NOMO-1 treated with DMSO at 0.1 percent for 48 hours (cell line): ENCODE results near the gene LIPT2.

Experiments
- DNase-seq: peaks from one replicate; lab custom pipeline; 2025; ENCODE audit not compliant: unreplicated experiment; lab: John Stamatoyannopoulos, UW

LIPT2 gene

GRCh38 chr11:74466916-74467885, 26.3 kb downstream of the LIPT2 start, which contains the start of gene KCNE3:
KCNE3 (minus strand) TSS chr11:74467549; CDS start chr11:74457563, 9,986 bp downstream.
- peak; percentile 26 for DNase-seq

- no peak for DNase-seq
These were observed 28.2 kb downstream of the LIPT2 start for GRCh38 chr11:74465291-74465708.

- DNase-seq = no peak
These were observed 28.8 kb downstream of the LIPT2 start for GRCh38 chr11:74464746-74465145.

- no peak for DNase-seq
These were observed 30.3 kb downstream of the LIPT2 start for GRCh38 chr11:74463216-74463615.

- DNase-seq = peak; percentile 55
These were observed 30.9 kb downstream of the LIPT2 start for GRCh38 chr11:74462631-74463030.

GRCh38 chr11:74462009-74462408, 31.5 kb downstream of the LIPT2 start:
- peak; percentile 92 for DNase-seq

GRCh38 chr11:74460481-74461154, 32.9 kb downstream of the LIPT2 start:
- DNase-seq = peak; percentile 88

- no peak for DNase-seq
These were observed 33.5 kb downstream of the LIPT2 start for GRCh38 chr11:74460065-74460464.

- no peak for DNase-seq
These were observed 33.9 kb downstream of the LIPT2 start for GRCh38 chr11:74459584-74459983.

- DNase-seq = no peak
These were observed 36.2 kb downstream of the LIPT2 start for GRCh38 chr11:74457356-74457755.

- peak; percentile 63 for DNase-seq
These were observed 40.0 kb downstream of the LIPT2 start for GRCh38 chr11:74453373-74453975.

- no peak for DNase-seq
These were observed 41.2 kb downstream of the LIPT2 start for GRCh38 chr11:74452366-74452765.

- no peak for DNase-seq
These were observed 43.2 kb downstream of the LIPT2 start for GRCh38 chr11:74450318-74450717.

- peak; percentile 88 for DNase-seq
These were observed 44.1 kb downstream of the LIPT2 start for GRCh38 chr11:74449369-74449931.

- DNase-seq = no peak
These were observed 45.8 kb downstream of the LIPT2 start for GRCh38 chr11:74447720-74448119.

- DNase-seq = no peak
These were observed 47.0 kb downstream of the LIPT2 start for GRCh38 chr11:74446532-74446938.

GRCh38 chr11:74444173-74444826, 49.2 kb downstream of the LIPT2 start:
- DNase-seq = no peak

GRCh38 chr11:74443071-74443864, 50.3 kb downstream of the LIPT2 start:
- no peak for DNase-seq

GRCh38 chr11:74442636-74443035, 50.9 kb downstream of the LIPT2 start:
- DNase-seq = no peak
